Measurements from ENCODE around the gene PDE4D.

Gene PDE4D

GRCh38 chr5:59123595-59124561, 769.6 kb downstream of the PDE4D start:
- DNase-seq (ENCODE audit: low read depth): no peak
- H3K4me3 ChIP-seq (ENCODE audit: control insufficient read depth, low read depth, low read length): no peak overlapping the region
- no peak for TF ChIP-seq CTCF (conservative IDR thresholded peaks at IDR 0.05; ENCODE audit: control insufficient read depth, insufficient read depth, low read depth, low read length)

GRCh38 chr5:59119480-59119879, 774.0 kb downstream of the PDE4D start:
- no peak for TF ChIP-seq CTCF (conservative IDR thresholded peaks at IDR 0.05; ENCODE audit: control insufficient read depth, insufficient read depth, low read depth, low read length)
- no peak for DNase-seq (ENCODE audit: low read depth)
- H3K4me3 ChIP-seq (ENCODE audit: control insufficient read depth, low read depth, low read length): no peak overlapping the region

- H3K4me3 ChIP-seq (ENCODE audit: control insufficient read depth, low read depth, low read length): no peak overlapping the region
- TF ChIP-seq CTCF (conservative IDR thresholded peaks at IDR 0.05; ENCODE audit: control insufficient read depth, insufficient read depth, low read depth, low read length): no peak
- DNase-seq (ENCODE audit: low read depth): no peak
Measured at GRCh38 chr5:59117320-59117719, 776.2 kb downstream of the PDE4D start.

- TF ChIP-seq CTCF (conservative IDR thresholded peaks at IDR 0.05; ENCODE audit: control insufficient read depth, insufficient read depth, low read depth, low read length): no peak
- DNase-seq (ENCODE audit: low read depth): no peak
- no peak overlapping the region for H3K4me3 ChIP-seq (ENCODE audit: control insufficient read depth, low read depth, low read length)
Measured at GRCh38 chr5:59116231-59116865, 777.2 kb downstream of the PDE4D start.

- H3K4me3 ChIP-seq (ENCODE audit: control insufficient read depth, low read depth, low read length): no peak overlapping the region
- no peak for TF ChIP-seq CTCF (conservative IDR thresholded peaks at IDR 0.05; ENCODE audit: control insufficient read depth, insufficient read depth, low read depth, low read length)
- DNase-seq (ENCODE audit: low read depth): peak; percentile 56
Measured at GRCh38 chr5:59115345-59115744, 778.2 kb downstream of the PDE4D start.

GRCh38 chr5:59109383-59109782, 784.1 kb downstream of the PDE4D start:
- H3K4me3 ChIP-seq (ENCODE audit: control insufficient read depth, low read depth, low read length): no peak overlapping the region
- no peak for DNase-seq (ENCODE audit: low read depth)
- TF ChIP-seq CTCF (conservative IDR thresholded peaks at IDR 0.05; ENCODE audit: control insufficient read depth, insufficient read depth, low read depth, low read length): no peak
